IMR-90 (cell line): ENCODE data around the gene INAVA. TPM values are rescaled to one million over a fixed set of nuclear protein-coding genes. Genes with fewer than 3 reads are reported as not detected.

ENCODE experiments used
- ATAC-seq: fragments of 200-7000 bp; cut with Tn5 transposase; 2 replicates; pipeline ENCODE4 v1.9.1; 2020; ENCODE audit warnings: low read depth, mild to moderate bottlenecking, moderate library complexity
- BruUV-seq: library from RNA; stranded (reverse); fragments of 400-500 nt; replicated peaks from 2 replicates; lab custom pipeline; 2021; lab: Mats Ljungman, UMichigan
- CTCF ChIA-PET: fragments of 300-600 bp; formaldehyde crosslinking; extraction: SDS; loops from one replicate; lab custom pipeline; 2021; ENCODE audit warnings: antibody characterized with exemption; lab: Yijun Ruan, JAX
- POLR2A ChIA-PET: fragments of 300-600 bp; sonication (Branson Sonifier 250); formaldehyde crosslinking; loops from one replicate; lab custom pipeline; 2022; ENCODE audit warnings: antibody characterized with exemption; ENCODE audit not compliant: unreplicated experiment; lab: Charles Lee
- DNase-seq: peaks from one replicate; pipeline ENCODE4 v3.0.0; 2013
- H2AFZ ChIP-seq: replicated peaks from 2 replicates; pipeline ENCODE3; 2013; ENCODE audit warnings: low read length, mild to moderate bottlenecking; ENCODE audit not compliant: poor library complexity
- H2AK5ac ChIP-seq: 2 replicates; pipeline ENCODE4 v1.6.1; 2013; ENCODE audit warnings: low read depth, low read length, inconsistent platforms
- H2AK9ac ChIP-seq: replicated peaks from 2 replicates; pipeline ENCODE3; 2013; ENCODE audit warnings: mild to moderate bottlenecking, low read depth, low read length, moderate library complexity; ENCODE audit not compliant: poor library complexity
- H2BK120ac ChIP-seq: 2 replicates; pipeline ENCODE4 v1.6.1; 2013; ENCODE audit warnings: low read depth, low read length, inconsistent platforms
- H2BK15ac ChIP-seq: 3 replicates; pipeline ENCODE4 v1.6.1; 2013; ENCODE audit warnings: low read depth, low read length, inconsistent platforms
- H2BK20ac ChIP-seq: 2 replicates; pipeline ENCODE4 v1.6.1; 2013; ENCODE audit warnings: low read depth, mild to moderate bottlenecking, inconsistent platforms, low read length, moderate library complexity
- H2BK5ac ChIP-seq: 2 replicates; pipeline ENCODE4 v1.6.1; 2013; ENCODE audit warnings: mild to moderate bottlenecking, low read depth, low read length, inconsistent platforms; ENCODE audit not compliant: poor library complexity, severe bottlenecking
- H3K14ac ChIP-seq: replicated peaks from 2 replicates; pipeline ENCODE4 v1.6.1; 2013; ENCODE audit warnings: low read depth, low read length, inconsistent platforms
- H3K18ac ChIP-seq: 2 replicates; pipeline ENCODE4 v1.6.1; 2013; ENCODE audit warnings: low read depth, low read length, control low read depth
- H3K23ac ChIP-seq: 2 replicates; pipeline ENCODE4 v1.6.1; 2013; ENCODE audit warnings: low read depth, low read length, inconsistent platforms
- H3K27ac ChIP-seq: 2 replicates; pipeline ENCODE4 v1.5.1; 2013; ENCODE audit warnings: mild to moderate bottlenecking, control low read depth, low read length; ENCODE audit not compliant: insufficient read depth
- H3K27me3 ChIP-seq: 2 replicates; pipeline ENCODE4 v1.6.1; 2013; ENCODE audit warnings: low read length; ENCODE audit not compliant: control insufficient read depth, insufficient read depth
- H3K36me3 ChIP-seq: 2 replicates; pipeline ENCODE4 v1.6.1; 2013; ENCODE audit warnings: low read length, mixed read lengths; ENCODE audit not compliant: control insufficient read depth, insufficient read depth
- H3K4ac ChIP-seq: 2 replicates; pipeline ENCODE4 v1.6.1; 2013; ENCODE audit warnings: low read depth, low read length, inconsistent platforms
- H3K4me1 ChIP-seq: 2 replicates; pipeline ENCODE4 v1.6.1; 2013; ENCODE audit warnings: low read length, mixed read lengths; ENCODE audit not compliant: control insufficient read depth, insufficient read depth
- H3K4me2 ChIP-seq: 2 replicates; pipeline ENCODE4 v1.6.1; 2013; ENCODE audit warnings: low read depth, mild to moderate bottlenecking, control low read depth, low read length, moderate library complexity
- H3K4me3 ChIP-seq: 2 replicates; pipeline ENCODE4 v1.5.1; 2013; ENCODE audit warnings: low read depth, mild to moderate bottlenecking, control low read depth, low read length, moderate library complexity; ENCODE audit not compliant: insufficient read depth
- H3K56ac ChIP-seq: 2 replicates; pipeline ENCODE4 v1.6.1; 2013; ENCODE audit warnings: low read length, inconsistent platforms; ENCODE audit not compliant: insufficient read depth; ENCODE audit errors: extremely low read depth
- H3K79me1 ChIP-seq, 2 experiments: 2 replicates each; pipeline ENCODE4 v1.6.1; 2013; ENCODE audit warnings: low read length in 2 of 2, inconsistent platforms in 1 of 2, low read depth in 1 of 2
- H3K9ac ChIP-seq: 2 replicates; pipeline ENCODE4 v1.6.1; 2013; ENCODE audit warnings: low read depth, low read length, control low read depth
- H3K9me1 ChIP-seq: 2 replicates; pipeline ENCODE4 v1.6.1; 2013; ENCODE audit warnings: low read length, inconsistent platforms; ENCODE audit not compliant: insufficient read depth
- H3K9me3 ChIP-seq: 2 replicates; pipeline ENCODE4 v1.6.1; 2013; ENCODE audit warnings: low read length; ENCODE audit not compliant: control insufficient read depth, insufficient read depth
- H4K20me1 ChIP-seq: 2 replicates; pipeline ENCODE4 v1.6.1; 2013; ENCODE audit warnings: low read length, inconsistent platforms; ENCODE audit not compliant: insufficient read depth
- H4K5ac ChIP-seq: 2 replicates; pipeline ENCODE4 v1.6.1; 2013; ENCODE audit warnings: mild to moderate bottlenecking, low read depth, low read length, control low read depth
- H4K8ac ChIP-seq, 2 experiments: 2 replicates each; pipeline ENCODE4 v1.6.1; 2013; ENCODE audit warnings: low read depth in 2 of 2, low read length in 2 of 2, control low read depth in 1 of 2, inconsistent platforms in 1 of 2
- H4K91ac ChIP-seq: 2 replicates; pipeline ENCODE4 v1.6.1; 2013; ENCODE audit warnings: low read depth, low read length, inconsistent platforms; ENCODE audit not compliant: insufficient read depth
- BHLHE40 ChIP-seq: fragments of 150-350 bp; IDR thresholded peaks from 2 replicates; pipeline ENCODE4 v1.6.1; 2016; ENCODE audit warnings: mild to moderate bottlenecking, low read depth, low read length
- CEBPB ChIP-seq: IDR thresholded peaks from 2 replicates; pipeline ENCODE4 v1.6.1; 2012; ENCODE audit warnings: low read depth, low read length, improper control_type of control experiment
- CHD1 ChIP-seq: IDR thresholded peaks from 2 replicates; pipeline ENCODE4 v1.6.1; 2012; ENCODE audit warnings: low read depth, low read length, improper control_type of control experiment
- CTCF ChIP-seq: conservative IDR thresholded peaks from 2 replicates; pipeline ENCODE4 v1.5.1; 2012; ENCODE audit warnings: mild to moderate bottlenecking, low read depth, low read length, improper control_type of control experiment
- ELK1 ChIP-seq: fragments of 150-350 bp; IDR thresholded peaks from 2 replicates; pipeline ENCODE4 v1.6.1; 2016; ENCODE audit warnings: low read depth, mild to moderate bottlenecking, low read length, moderate library complexity, borderline replicate concordance
- FOS ChIP-seq: fragments of 150-350 bp; IDR thresholded peaks from 2 replicates; pipeline ENCODE4 v1.6.1; 2016; ENCODE audit warnings: low read depth, low read length
- MAFK ChIP-seq: IDR thresholded peaks from 2 replicates; pipeline ENCODE4 v1.6.1; 2012; ENCODE audit warnings: low read depth, low read length, improper control_type of control experiment
- MAZ ChIP-seq: IDR thresholded peaks from 2 replicates; pipeline ENCODE4 v1.6.1; 2012; ENCODE audit warnings: low read depth, mild to moderate bottlenecking, low read length, improper control_type of control experiment, moderate library complexity, borderline replicate concordance
- MXI1 ChIP-seq: IDR thresholded peaks from 2 replicates; pipeline ENCODE4 v1.6.1; 2012; ENCODE audit warnings: low read depth, mild to moderate bottlenecking, low read length, moderate library complexity, borderline replicate concordance
- NFE2L2 ChIP-seq: fragments of 150-350 bp; IDR thresholded peaks from 2 replicates; pipeline ENCODE4 v1.6.1; 2016; ENCODE audit warnings: low read depth, mild to moderate bottlenecking, low read length
- POLR2A ChIP-seq: IDR thresholded peaks from 2 replicates; pipeline ENCODE4 v1.6.1; 2012; ENCODE audit warnings: mild to moderate bottlenecking, low read depth, low read length
- RAD21 ChIP-seq: IDR thresholded peaks from 2 replicates; pipeline ENCODE4 v1.6.1; 2012; ENCODE audit warnings: low read length, improper control_type of control experiment
- RCOR1 ChIP-seq: IDR thresholded peaks from 2 replicates; pipeline ENCODE4 v1.6.1; 2012; ENCODE audit warnings: mild to moderate bottlenecking, low read length, improper control_type of control experiment; ENCODE audit not compliant: insufficient replicate concordance
- RFX5 ChIP-seq: IDR thresholded peaks from 2 replicates; pipeline ENCODE4 v1.8.0; 2012; ENCODE audit warnings: low read depth, mild to moderate bottlenecking, low read length, moderate library complexity
- SMC3 ChIP-seq: fragments of 150-350 bp; IDR thresholded peaks from 2 replicates; pipeline ENCODE4 v1.6.1; 2016; ENCODE audit warnings: low read depth, mild to moderate bottlenecking, antibody characterized with exemption, low read length, moderate library complexity
- USF2 ChIP-seq: fragments of 150-350 bp; IDR thresholded peaks from 2 replicates; pipeline ENCODE4 v1.6.1; 2017; ENCODE audit warnings: mild to moderate bottlenecking, antibody characterized with exemption, low read length, low read depth
- WGBS, 2 experiments: methylation state at CpG; one replicate each; pipeline versions ENCODE4 v1.1.5 to v1.1.7; 2013; ENCODE audit warnings: missing lambda C conversion rate in 2 of 2; ENCODE audit not compliant: insufficient read length in 1 of 2; ENCODE audit errors: extremely low coverage in 2 of 2; 5-methylcytosine and 5-hydroxymethylcytosine counted together
- dilution Hi-C: fragments of 300-500 bp; cut with HindIII; formaldehyde crosslinking; loops from one replicate; pipeline ENCODE4 v1.14.3; 2018; ENCODE audit warnings: low sequenced_read_pairs; ENCODE audit not compliant: unreplicated experiment
- in situ Hi-C: fragments of 300-500 bp; cut with MboI; formaldehyde crosslinking; loops from 3 replicates; pipeline ENCODE4 v1.14.3; 2019; ENCODE audit warnings: low sequenced_read_pairs, inconsistent platforms, mixed read lengths
- intact Hi-C: fragments of 100-400 bp; cut with micrococcal nuclease; formaldehyde crosslinking; loops from 2 replicates; pipeline ENCODE4 v1.10.0; 2022
- polyA plus RNA-seq, 3 experiments: library from polyadenylated mRNA; depleted of rRNA; stranded (reverse); fragments of >200 nt; gene quantifications; 2 replicates each; pipeline ENCODE4 v1.2.3, GENCODE V29; 2012; ENCODE audit warnings: low replicate concordance in 1 of 3
- total RNA-seq: library from RNA; depleted of rRNA; stranded (reverse); fragments of >200 nt; gene quantifications from 2 replicates; pipeline ENCODE4 v1.2.3, GENCODE V29; 2012

The INAVA gene
- total and polyA plus RNA-seq, 2 of the 4 experiments (the other 2 are of a cell fraction): under 0.01 to 0.07 TPM

GRCh38 chr1:200916152-200916551, 21.5 kb downstream of the INAVA start:
- Histone ChIP-seq H3K4me2 (no peak overlapping the region), H3K4me1 (no peaks in the 10 kb centered on the region), H2AFZ (no peak overlapping the region), H3K9ac (no peak overlapping the region), H3K56ac (no peak overlapping the region), H3K4me3 (no peak overlapping the region), H4K5ac (no peak overlapping the region), H2BK5ac (no peak overlapping the region), H4K91ac (no peak overlapping the region), H3K4ac (no peak overlapping the region), H3K79me1 (no peaks in the 10 kb centered on the region), H4K8ac (no peak overlapping the region), H3K27me3 (peaks cover 26% of the 10 kb centered on the region), H3K14ac (no peak overlapping the region), H3K18ac (no peak overlapping the region), H4K20me1 (no peaks in the 10 kb centered on the region), H3K23ac (no peak overlapping the region), H3K27ac (no peak overlapping the region), H3K9me3 (no peaks in the 10 kb centered on the region), H2AK9ac (no peak overlapping the region), H2BK20ac (no peak overlapping the region), H2BK120ac (no peak overlapping the region), H3K9me1 (no peaks in the 10 kb centered on the region), H3K36me3 (no peaks in the 10 kb centered on the region), H2BK15ac (no peak overlapping the region), H2AK5ac (no peak overlapping the region)
- in situ Hi-C loops (no loop called here), intact Hi-C loops (no loop called here), dilution Hi-C loops (no loop called here)
- ATAC-seq (no peak), DNase-seq (no peak)
- ChIA-PET POLR2A (no interaction called here), CTCF (no interaction called here)
- TF ChIP-seq MXI1 (no peak), FOS (no peak), BHLHE40 (no peak), RAD21 (no peak), ELK1 (no peak), RCOR1 (no peak), POLR2A (no peak), MAZ (no peak), CTCF (no peak; the same call in 1 of the 2 replicates), SMC3 (no peak), RFX5 (no peak), MAFK (no peak), USF2 (no peak), CHD1 (no peak), NFE2L2 (no peak), CEBPB (no peak)
- 40% methylated on average over 7 of the region's 22 CpGs; no CpG with 5 or more reads in 1 of the 2 experiments for WGBS, 2 experiments
- BruUV-seq: no TSS peak
